OCI-LY7 (cell line): Measurements from ENCODE around the gene MGST2. TPM values are rescaled to one million over a fixed set of nuclear protein-coding genes. Genes with fewer than 3 reads are reported as not detected.

ENCODE experiments used
- BruUV-seq: library from RNA; stranded (reverse); fragments of 400-500 nt; replicated peaks from 2 replicates; lab custom pipeline; 2021; lab: Mats Ljungman, UMichigan
- CTCF ChIA-PET: fragments of 300-600 bp; sonication (Branson Sonifier 250); formaldehyde crosslinking; loops from one replicate; lab custom pipeline; 2022; ENCODE audit warnings: antibody characterized with exemption; ENCODE audit not compliant: unreplicated experiment; lab: Charles Lee
- POLR2A ChIA-PET: fragments of 300-600 bp; sonication (Branson Sonifier 250); formaldehyde crosslinking; loops from one replicate; lab custom pipeline; 2022; ENCODE audit warnings: antibody characterized with exemption; lab: Charles Lee
- DNase-seq: peaks from one replicate; pipeline ENCODE4 v3.0.0-alpha.2; 2015; ENCODE audit warnings: low spot score
- H2AFZ ChIP-seq: fragments of 200-600 bp; sonication (generic), shearing (Covaris generic); 2 replicates; pipeline ENCODE4 v1.6.1; 2014; ENCODE audit warnings: mild to moderate bottlenecking, antibody characterized with exemption, low read length, moderate library complexity
- H3K27ac ChIP-seq: fragments of 200-600 bp; sonication (generic); 2 replicates; pipeline ENCODE4 v1.5.1; 2014; ENCODE audit warnings: mixed run types, low read depth, mild to moderate bottlenecking, moderate library complexity, low read length, inconsistent platforms; ENCODE audit not compliant: poor library complexity, severe bottlenecking
- H3K36me3 ChIP-seq: fragments of 200-600 bp; sonication (generic); 2 replicates; pipeline ENCODE4 v1.6.1; 2014; ENCODE audit warnings: mild to moderate bottlenecking, antibody characterized with exemption, low read length, moderate library complexity, mixed read lengths; ENCODE audit not compliant: insufficient read depth
- H3K4me1 ChIP-seq: fragments of 200-600 bp; sonication (generic); 2 replicates; pipeline ENCODE4 v1.5.1; 2014; ENCODE audit warnings: mild to moderate bottlenecking, low read length; ENCODE audit not compliant: insufficient read depth, poor library complexity, severe bottlenecking
- H3K4me2 ChIP-seq: fragments of 200-600 bp; sonication (generic); 2 replicates; pipeline ENCODE4 v1.6.1; 2014; ENCODE audit warnings: mild to moderate bottlenecking, low read length
- H3K4me3 ChIP-seq: fragments of 200-600 bp; sonication (generic); 2 replicates; pipeline ENCODE4 v1.5.1; 2014; ENCODE audit warnings: mild to moderate bottlenecking, low read depth, low read length; ENCODE audit not compliant: poor library complexity, severe bottlenecking
- H3K79me2 ChIP-seq: fragments of 200-600 bp; sonication (generic); 2 replicates; pipeline ENCODE4 v1.6.1; 2016; ENCODE audit warnings: low read depth, mild to moderate bottlenecking, low read length, moderate library complexity, mixed read lengths; ENCODE audit not compliant: insufficient read depth
- H3K9me2 ChIP-seq: fragments of 200-600 bp; sonication (generic); 2 replicates; pipeline ENCODE4 v1.6.1; 2016; ENCODE audit warnings: mild to moderate bottlenecking, low read length, mixed read lengths; ENCODE audit not compliant: insufficient read depth
- H3K9me3 ChIP-seq: fragments of 200-600 bp; sonication (generic); 2 replicates; pipeline ENCODE4 v1.6.1; 2014; ENCODE audit warnings: mild to moderate bottlenecking, mixed run types, low read length, mixed read lengths
- H4K20me1 ChIP-seq: fragments of 200-600 bp; sonication (generic); 2 replicates; pipeline ENCODE4 v1.6.1; 2014; ENCODE audit warnings: mild to moderate bottlenecking, antibody characterized with exemption, low read length, moderate library complexity, mixed read lengths; ENCODE audit not compliant: insufficient read depth
- CTCF ChIP-seq: fragments of 200-600 bp; sonication (generic); conservative IDR thresholded peaks from 2 replicates; pipeline ENCODE4 v1.5.1; 2014; ENCODE audit warnings: mild to moderate bottlenecking, antibody characterized with exemption, low read length, moderate library complexity, mixed read lengths
- EZH2phosphoT487 ChIP-seq: fragments of 200-600 bp; sonication (generic); IDR thresholded peaks from 2 replicates; pipeline ENCODE4 v1.6.1; 2018; ENCODE audit warnings: low read depth, borderline replicate concordance, mild to moderate bottlenecking, mixed run types, antibody characterized with exemption, low read length, moderate library complexity, mixed read lengths
- intact Hi-C: fragments of 100-400 bp; cut with micrococcal nuclease; formaldehyde crosslinking; loops from one replicate; pipeline ENCODE4 v1.10.0; 2022; ENCODE audit not compliant: unreplicated experiment
- total RNA-seq, 2 experiments: library from RNA; depleted of rRNA in 1 of 2; stranded (reverse); fragments of >200 nt in 1 of 2; shearing (Covaris generic) in 1 of 2; gene quantifications; 2 replicates each; pipeline ENCODE4 v1.2.3, GENCODE V29; 2014 to 2022

The MGST2 gene
- total RNA-seq, 2 experiments from 2014 or later = 4.7 to 11.7 TPM

DNA sequence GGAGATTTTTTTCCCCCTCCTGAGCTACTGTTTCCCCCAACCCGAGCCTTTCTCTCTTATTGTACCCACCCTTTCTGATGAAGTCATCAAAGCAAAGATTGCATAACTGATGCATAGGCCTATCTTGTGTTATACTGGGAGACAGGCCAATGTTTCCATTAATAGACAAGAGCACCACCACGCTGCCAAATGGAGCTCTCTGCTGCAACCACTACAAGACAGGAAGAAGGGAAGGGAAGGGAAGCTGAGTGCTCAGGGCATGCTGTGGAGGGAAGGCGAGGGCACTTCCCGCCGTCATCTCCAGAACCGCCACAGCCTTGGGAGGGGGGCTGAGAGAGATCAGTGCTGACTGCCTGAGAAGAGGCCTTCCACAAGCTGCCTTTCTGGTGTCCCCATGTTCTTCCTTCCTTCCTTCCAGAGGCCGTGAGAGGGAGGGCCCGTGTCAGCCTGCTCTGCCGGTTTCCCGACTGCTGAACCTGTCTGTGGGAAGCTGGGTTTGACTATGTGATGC lies 75.0 kb downstream of the MGST2 start:
- intact Hi-C loops = no loop called here
- H3K27ac ChIP-seq = no peak overlapping the region
- TF ChIP-seq EZH2phosphoT487 (no peak), CTCF (no peak)
- no peaks in the 10 kb centered on the region for H3K79me2 ChIP-seq
- ChIA-PET POLR2A (no interaction called here), CTCF (no interaction called here)
- H4K20me1 ChIP-seq = no peaks in the 10 kb centered on the region
- H3K9me3 ChIP-seq = no peaks in the 10 kb centered on the region
- no peak overlapping the region for H3K4me2 ChIP-seq
- no TSS peak for BruUV-seq
- H2AFZ ChIP-seq = no peak overlapping the region
- H3K9me2 ChIP-seq = no peaks in the 10 kb centered on the region
- no peaks in the 10 kb centered on the region for H3K36me3 ChIP-seq
- no peaks in the 10 kb centered on the region for H3K4me1 ChIP-seq
- no peak overlapping the region for H3K4me3 ChIP-seq
- DNase-seq = no peak

DNA sequence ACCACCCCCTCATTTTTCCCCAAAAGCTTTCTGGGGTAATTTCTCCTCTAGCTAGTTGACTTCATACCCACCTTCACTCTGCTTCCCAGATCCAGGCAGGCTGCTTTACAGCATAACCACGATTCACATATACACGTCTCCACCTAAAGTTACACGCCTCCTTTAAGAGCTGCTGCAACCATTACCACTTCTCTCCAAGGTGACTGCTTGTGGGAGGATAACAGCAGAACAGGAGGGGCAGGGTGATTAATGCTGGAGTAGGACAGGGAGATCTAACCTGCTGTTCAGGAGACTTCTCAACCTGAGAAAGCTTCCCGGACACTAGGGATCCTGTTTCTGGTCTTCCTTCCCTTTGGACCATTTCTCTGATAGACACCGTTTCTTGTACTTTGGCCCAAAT lies 77.4 kb downstream of the MGST2 start:
- TF ChIP-seq EZH2phosphoT487 (no peak), CTCF (no peak)
- POLR2A ChIA-PET = interaction anchor here (1.1 kb wide), 1 partner anchor 119 kb away, joined by 3 read pairs; no protein-coding TSS in a partner anchor
- Histone ChIP-seq H4K20me1 (no peaks in the 10 kb centered on the region), H3K27ac (no peak overlapping the region), H3K4me3 (no peak overlapping the region), H3K4me2 (no peak overlapping the region), H3K79me2 (no peaks in the 10 kb centered on the region), H3K9me2 (no peaks in the 10 kb centered on the region), H3K9me3 (no peaks in the 10 kb centered on the region), H2AFZ (no peak overlapping the region), H3K4me1 (no peaks in the 10 kb centered on the region), H3K36me3 (no peaks in the 10 kb centered on the region)
- DNase-seq = no peak
- CTCF ChIA-PET = no interaction called here
- intact Hi-C loops = no loop called here
- no TSS peak for BruUV-seq

DNA sequence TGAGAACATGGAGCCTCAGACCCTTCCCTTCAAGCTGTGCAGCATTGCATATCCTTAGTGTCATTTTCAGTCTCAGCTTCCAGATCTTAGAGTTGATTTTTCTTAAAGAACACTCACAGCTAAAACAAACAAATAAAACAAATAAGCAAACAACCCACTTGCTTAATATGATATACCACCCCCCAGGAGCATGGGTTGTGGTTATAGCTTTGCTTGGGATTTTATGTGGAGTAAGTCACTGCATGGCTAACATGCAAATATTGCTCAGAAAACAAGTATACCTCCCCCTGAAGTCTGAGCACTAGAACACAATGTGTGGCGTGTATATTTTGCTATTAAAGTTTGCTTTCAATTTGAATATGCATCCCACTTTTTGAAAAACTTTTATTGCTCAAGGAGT lies 78.6 kb downstream of the MGST2 start:
- Histone ChIP-seq H3K27ac (no peak overlapping the region), H3K4me2 (no peak overlapping the region), H3K4me1 (no peaks in the 10 kb centered on the region), H4K20me1 (no peaks in the 10 kb centered on the region), H3K4me3 (no peak overlapping the region), H3K79me2 (no peaks in the 10 kb centered on the region), H3K9me2 (no peaks in the 10 kb centered on the region), H3K36me3 (no peaks in the 10 kb centered on the region), H2AFZ (no peak overlapping the region), H3K9me3 (no peaks in the 10 kb centered on the region)
- ChIA-PET POLR2A (interaction anchor here (1.0 kb wide), 1 partner anchor 31 kb away, joined by 3 read pairs; no protein-coding TSS in a partner anchor), CTCF (interaction anchor here (0.5 kb wide), 1 partner anchor 223 kb away, joined by 4 read pairs; no protein-coding TSS in a partner anchor)
- no peak for TF ChIP-seq CTCF
- no peak for TF ChIP-seq EZH2phosphoT487
- intact Hi-C loops = no loop called here
- no TSS peak for BruUV-seq
- no peak for DNase-seq
